ENCODE measurements around the gene CLSTN1. TPM values are rescaled to one million over a fixed set of nuclear protein-coding genes. Genes with fewer than 3 reads are reported as not detected.
"Not testable (repeated sequence)": the region's sequence is repeated elsewhere in the genome, so short reads cannot be mapped to it uniquely, and the experiment has no call there.

CLSTN1 gene
- polyA plus RNA-seq, 4 donors = 29.2 to 78.8 (median 41.8) TPM

- Histone ChIP-seq H3K9me3 (ENCODE audit: control insufficient read depth in 2 of 2, insufficient read depth in 1 of 2, low read depth in 1 of 2, low read length in 1 of 2) (no peaks in the 10 kb centered on the region), H3K27me3 (ENCODE audit: control insufficient read depth in 3 of 3, insufficient read depth in 3 of 3, low read length in 3 of 3) (no peaks in the 10 kb centered on the region), H3K4me1 (ENCODE audit: control insufficient read depth in 3 of 3, insufficient read depth in 2 of 3, low read depth in 1 of 3, low read length in 2 of 3) (peaks cover 0 to 17% (median 0%) of the 10 kb centered on the region in 3 donors), H3K27ac (ENCODE audit: low read depth in 1 of 3, low read length in 2 of 3) (peak overlapping the region; percentile 27 to 75 (median 65)), H3K36me3 (ENCODE audit: control insufficient read depth in 3 of 3, insufficient read depth in 2 of 3, low read depth in 1 of 3, low read length in 3 of 3) (peaks cover 0 to 52% (median 0%) of the 10 kb centered on the region in 3 donors), H3K4me3 (ENCODE audit: low read depth in 1 of 3, low read length in 3 of 3) (peak overlapping the region in 2 of 3 donors; percentile 35 to 42)
- WGBS, 3 donors = 79 to 86% (median 85%) methylated on average over 28 to 29 of the region's 29 CpGs
- DNase-seq = no peak
- FAIRE-seq = no peak
Observed at GRCh38 chr1:9716404-9717192, 107.2 kb downstream of the CLSTN1 start.

GRCh38 chr1:9715536-9716226, 108.1 kb downstream of the CLSTN1 start:
- FAIRE-seq (no peak), DNase-seq (peak in 1 of 2 donors; percentile 26)
- Histone ChIP-seq H3K36me3 (ENCODE audit: control insufficient read depth in 3 of 3, insufficient read depth in 2 of 3, low read depth in 1 of 3, low read length in 3 of 3) (peaks cover 0 to 43% (median 0%) of the 10 kb centered on the region in 3 donors), H3K9me3 (ENCODE audit: control insufficient read depth in 2 of 2, insufficient read depth in 1 of 2, low read depth in 1 of 2, low read length in 1 of 2) (no peaks in the 10 kb centered on the region), H3K27ac (ENCODE audit: low read depth in 1 of 3, low read length in 2 of 3) (peak overlapping the region in 2 of 3 donors; percentile 14 to 75), H3K4me1 (ENCODE audit: control insufficient read depth in 3 of 3, insufficient read depth in 2 of 3, low read depth in 1 of 3, low read length in 2 of 3) (peaks cover 0 to 17% (median 0%) of the 10 kb centered on the region in 3 donors), H3K27me3 (ENCODE audit: control insufficient read depth in 3 of 3, insufficient read depth in 3 of 3, low read length in 3 of 3) (no peaks in the 10 kb centered on the region), H3K4me3 (ENCODE audit: low read depth in 1 of 3, low read length in 3 of 3) (peak overlapping the region in 1 of 3 donors; percentile 35)
- 78 to 84% (median 81%) methylated on average over 37 to 40 of the region's 40 CpGs for WGBS, 3 donors

GRCh38 chr1:9714257-9714718, 109.5 kb downstream of the CLSTN1 start:
- Histone ChIP-seq H3K9me3 (ENCODE audit: control insufficient read depth in 2 of 2, insufficient read depth in 1 of 2, low read depth in 1 of 2, low read length in 1 of 2) (no peaks in the 10 kb centered on the region), H3K4me1 (ENCODE audit: control insufficient read depth in 3 of 3, insufficient read depth in 2 of 3, low read depth in 1 of 3, low read length in 2 of 3) (peaks cover 0 to 17% (median 0%) of the 10 kb centered on the region in 3 donors), H3K36me3 (ENCODE audit: control insufficient read depth in 3 of 3, insufficient read depth in 2 of 3, low read depth in 1 of 3, low read length in 3 of 3) (peaks cover 0 to 36% (median 0%) of the 10 kb centered on the region in 3 donors), H3K27ac (ENCODE audit: low read depth in 1 of 3, low read length in 2 of 3) (no peak overlapping the region), H3K27me3 (ENCODE audit: control insufficient read depth in 3 of 3, insufficient read depth in 3 of 3, low read length in 3 of 3) (no peaks in the 10 kb centered on the region), H3K4me3 (ENCODE audit: low read depth in 1 of 3, low read length in 3 of 3) (no peak overlapping the region)
- FAIRE-seq (no peak), DNase-seq (no peak)
- 44 to 50% (median 47%) methylated on average over 6 of the region's 6 CpGs for WGBS, 3 donors

GRCh38 chr1:9712767-9713166, 111.0 kb downstream of the CLSTN1 start:
- 90 to 96% (median 90%) methylated on average over 7 of the region's 7 CpGs for WGBS, 3 donors

GRCh38 chr1:9711466-9712020, 112.2 kb downstream of the CLSTN1 start:
- H3K4me1 ChIP-seq (ENCODE audit: control insufficient read depth in 3 of 3, insufficient read depth in 2 of 3, low read depth in 1 of 3, low read length in 2 of 3) = no peaks in the 10 kb centered on the region
- 82 to 89% (median 87%) methylated on average over 9 of the region's 9 CpGs for WGBS, 3 donors
- no peak overlapping the region for H3K4me3 ChIP-seq (ENCODE audit: low read depth in 1 of 3, low read length in 3 of 3)
- no peak overlapping the region for H3K27ac ChIP-seq (ENCODE audit: low read depth in 1 of 3, low read length in 2 of 3)
- FAIRE-seq (no peak), DNase-seq (no peak)
- no peaks in the 10 kb centered on the region for H3K27me3 ChIP-seq (ENCODE audit: control insufficient read depth in 3 of 3, insufficient read depth in 3 of 3, low read length in 3 of 3)
- H3K36me3 ChIP-seq (ENCODE audit: control insufficient read depth in 3 of 3, insufficient read depth in 2 of 3, low read depth in 1 of 3, low read length in 3 of 3) = peaks cover 0 to 23% (median 0%) of the 10 kb centered on the region in 3 donors
- no peaks in the 10 kb centered on the region for H3K9me3 ChIP-seq (ENCODE audit: control insufficient read depth in 2 of 2, insufficient read depth in 1 of 2, low read depth in 1 of 2, low read length in 1 of 2)

More at GRCh38 chr1:9712767-9713166, 111.0 kb downstream of the CLSTN1 start:
- H3K4me1 ChIP-seq (ENCODE audit: control insufficient read depth in 3 of 3, insufficient read depth in 2 of 3, low read depth in 1 of 3, low read length in 2 of 3); H3K4me3 ChIP-seq (ENCODE audit: low read depth in 1 of 3, low read length in 3 of 3); H3K9me3 ChIP-seq (ENCODE audit: control insufficient read depth in 2 of 2, insufficient read depth in 1 of 2, low read depth in 1 of 2, low read length in 1 of 2); H3K27me3 ChIP-seq (ENCODE audit: control insufficient read depth in 3 of 3, insufficient read depth in 3 of 3, low read length in 3 of 3); H3K27ac ChIP-seq (ENCODE audit: low read depth in 1 of 3, low read length in 2 of 3); FAIRE-seq; DNase-seq: not testable (repeated sequence)
- peaks cover 0 to 24% (median 0%) of the 10 kb centered on the region in 3 donors for H3K36me3 ChIP-seq (ENCODE audit: control insufficient read depth in 3 of 3, insufficient read depth in 2 of 3, low read depth in 1 of 3, low read length in 3 of 3)

- 90 to 94% (median 92%) methylated on average over 8 of the region's 8 CpGs for WGBS, 3 donors
- H3K27ac ChIP-seq (ENCODE audit: low read depth in 1 of 3, low read length in 2 of 3) = no peak overlapping the region
- FAIRE-seq (no peak), DNase-seq (no peak)
- no peaks in the 10 kb centered on the region for H3K27me3 ChIP-seq (ENCODE audit: control insufficient read depth in 3 of 3, insufficient read depth in 3 of 3, low read length in 3 of 3)
- H3K4me1 ChIP-seq (ENCODE audit: control insufficient read depth in 3 of 3, insufficient read depth in 2 of 3, low read depth in 1 of 3, low read length in 2 of 3) = no peaks in the 10 kb centered on the region
- H3K36me3 ChIP-seq (ENCODE audit: control insufficient read depth in 3 of 3, insufficient read depth in 2 of 3, low read depth in 1 of 3, low read length in 3 of 3) = peaks cover 0 to 8% (median 0%) of the 10 kb centered on the region in 3 donors
- H3K9me3 ChIP-seq (ENCODE audit: control insufficient read depth in 2 of 2, insufficient read depth in 1 of 2, low read depth in 1 of 2, low read length in 1 of 2) = no peaks in the 10 kb centered on the region
- no peak overlapping the region for H3K4me3 ChIP-seq (ENCODE audit: low read depth in 1 of 3, low read length in 3 of 3)
Observed at GRCh38 chr1:9710037-9710436, 113.7 kb downstream of the CLSTN1 start.

- H3K4me1 ChIP-seq (ENCODE audit: control insufficient read depth in 3 of 3, insufficient read depth in 2 of 3, low read depth in 1 of 3, low read length in 2 of 3) = no peaks in the 10 kb centered on the region
- peaks cover 0 to 4% of the 10 kb centered on the region in 2 donors for H3K9me3 ChIP-seq (ENCODE audit: control insufficient read depth in 2 of 2, insufficient read depth in 1 of 2, low read depth in 1 of 2, low read length in 1 of 2)
- WGBS, 3 donors = 93 to 95% (median 95%) methylated on average over 4 of the region's 4 CpGs
- peaks cover 0 to 6% (median 0%) of the 10 kb centered on the region in 3 donors for H3K36me3 ChIP-seq (ENCODE audit: control insufficient read depth in 3 of 3, insufficient read depth in 2 of 3, low read depth in 1 of 3, low read length in 3 of 3)
- no peak for FAIRE-seq
- H3K27ac ChIP-seq (ENCODE audit: low read depth in 1 of 3, low read length in 2 of 3) = no peak overlapping the region
- H3K4me3 ChIP-seq (ENCODE audit: low read depth in 1 of 3, low read length in 3 of 3) = no peak overlapping the region
- no peak for DNase-seq
- no peaks in the 10 kb centered on the region for H3K27me3 ChIP-seq (ENCODE audit: control insufficient read depth in 3 of 3, insufficient read depth in 3 of 3, low read length in 3 of 3)
Observed at GRCh38 chr1:9706178-9706577, 117.6 kb downstream of the CLSTN1 start.
